Measurements from ENCODE around the gene EXT2.

EXT2 gene

GRCh38 chr11:44110231-44110679, 14.8 kb downstream of the EXT2 start:
- Histone ChIP-seq H3K27me3 (ENCODE audit: control insufficient read depth in 1 of 2, insufficient read depth in 2 of 2, low read length in 2 of 2) (no peaks in the 10 kb centered on the region), H3K4me3 (ENCODE audit: low read length in 2 of 2) (no peak overlapping the region), H3K4me1 (ENCODE audit: control insufficient read depth, insufficient read depth, low read length) (peaks cover 11% of the 10 kb centered on the region), H3K9me3 (ENCODE audit: control insufficient read depth in 2 of 2, low read length in 2 of 2) (no peaks in the 10 kb centered on the region), H3K9ac (ENCODE audit: low read length in 2 of 2) (no peak overlapping the region), H3K27ac (ENCODE audit: low read length) (no peak overlapping the region), H3K36me3 (ENCODE audit: control insufficient read depth in 2 of 2, insufficient read depth in 2 of 2, low read length in 2 of 2) (peaks cover 29 to 34% of the 10 kb centered on the region in 2 donors)

- H3K4me3 ChIP-seq (ENCODE audit: low read length in 2 of 2): no peak overlapping the region
- H3K27me3 ChIP-seq (ENCODE audit: control insufficient read depth in 1 of 2, insufficient read depth in 2 of 2, low read length in 2 of 2): no peaks in the 10 kb centered on the region
- peaks cover 11% of the 10 kb centered on the region for H3K4me1 ChIP-seq (ENCODE audit: control insufficient read depth, insufficient read depth, low read length)
- H3K27ac ChIP-seq (ENCODE audit: low read length): no peak overlapping the region
- no peak overlapping the region for H3K9ac ChIP-seq (ENCODE audit: low read length in 2 of 2)
- peaks cover 34% of the 10 kb centered on the region in 2 donors for H3K36me3 ChIP-seq (ENCODE audit: control insufficient read depth in 2 of 2, insufficient read depth in 2 of 2, low read length in 2 of 2)
- no peaks in the 10 kb centered on the region for H3K9me3 ChIP-seq (ENCODE audit: control insufficient read depth in 2 of 2, low read length in 2 of 2)
These were observed 16.8 kb downstream of the EXT2 start for GRCh38 chr11:44112091-44112821.

- Histone ChIP-seq H3K27me3 (ENCODE audit: control insufficient read depth in 1 of 2, insufficient read depth in 2 of 2, low read length in 2 of 2) (no peaks in the 10 kb centered on the region), H3K4me3 (ENCODE audit: low read length in 2 of 2) (no peak overlapping the region), H3K9me3 (ENCODE audit: control insufficient read depth in 2 of 2, low read length in 2 of 2) (no peaks in the 10 kb centered on the region), H3K36me3 (ENCODE audit: control insufficient read depth in 2 of 2, insufficient read depth in 2 of 2, low read length in 2 of 2) (peaks cover 30 to 35% of the 10 kb centered on the region in 2 donors), H3K27ac (ENCODE audit: low read length) (no peak overlapping the region), H3K9ac (ENCODE audit: low read length in 2 of 2) (no peak overlapping the region), H3K4me1 (ENCODE audit: control insufficient read depth, insufficient read depth, low read length) (peaks cover 11% of the 10 kb centered on the region)
These were observed 17.5 kb downstream of the EXT2 start for GRCh38 chr11:44113018-44113417.

- H3K27me3 ChIP-seq (ENCODE audit: control insufficient read depth in 1 of 2, insufficient read depth in 2 of 2, low read length in 2 of 2): no peaks in the 10 kb centered on the region
- H3K9ac ChIP-seq (ENCODE audit: low read length in 2 of 2): no peak overlapping the region
- H3K27ac ChIP-seq (ENCODE audit: low read length): no peak overlapping the region
- H3K9me3 ChIP-seq (ENCODE audit: control insufficient read depth in 2 of 2, low read length in 2 of 2): no peaks in the 10 kb centered on the region
- H3K4me1 ChIP-seq (ENCODE audit: control insufficient read depth, insufficient read depth, low read length): peaks cover 11% of the 10 kb centered on the region
- H3K4me3 ChIP-seq (ENCODE audit: low read length in 2 of 2): no peak overlapping the region
- peaks cover 27 to 30% of the 10 kb centered on the region in 2 donors for H3K36me3 ChIP-seq (ENCODE audit: control insufficient read depth in 2 of 2, insufficient read depth in 2 of 2, low read length in 2 of 2)
These were observed 18.1 kb downstream of the EXT2 start for GRCh38 chr11:44113572-44113971.

- H3K27ac ChIP-seq (ENCODE audit: low read length): no peak overlapping the region
- H3K9me3 ChIP-seq (ENCODE audit: control insufficient read depth in 2 of 2, low read length in 2 of 2): no peaks in the 10 kb centered on the region
- H3K27me3 ChIP-seq (ENCODE audit: control insufficient read depth in 1 of 2, insufficient read depth in 2 of 2, low read length in 2 of 2): no peaks in the 10 kb centered on the region
- H3K4me1 ChIP-seq (ENCODE audit: control insufficient read depth, insufficient read depth, low read length): peaks cover 11% of the 10 kb centered on the region
- H3K36me3 ChIP-seq (ENCODE audit: control insufficient read depth in 2 of 2, insufficient read depth in 2 of 2, low read length in 2 of 2): peaks cover 27 to 30% of the 10 kb centered on the region in 2 donors
- no peak overlapping the region for H3K4me3 ChIP-seq (ENCODE audit: low read length in 2 of 2)
- no peak overlapping the region for H3K9ac ChIP-seq (ENCODE audit: low read length in 2 of 2)
These were observed 20.9 kb downstream of the EXT2 start for GRCh38 chr11:44116234-44116830.

GRCh38 chr11:44120169-44120568, 24.7 kb downstream of the EXT2 start:
- Histone ChIP-seq H3K4me1 (ENCODE audit: control insufficient read depth, insufficient read depth, low read length) (no peaks in the 10 kb centered on the region), H3K27ac (ENCODE audit: low read length) (no peak overlapping the region), H3K9me3 (ENCODE audit: control insufficient read depth in 2 of 2, low read length in 2 of 2) (no peaks in the 10 kb centered on the region), H3K36me3 (ENCODE audit: control insufficient read depth in 2 of 2, insufficient read depth in 2 of 2, low read length in 2 of 2) (peaks cover 23 to 28% of the 10 kb centered on the region in 2 donors), H3K4me3 (ENCODE audit: low read length in 2 of 2) (no peak overlapping the region), H3K9ac (ENCODE audit: low read length in 2 of 2) (no peak overlapping the region), H3K27me3 (ENCODE audit: control insufficient read depth in 1 of 2, insufficient read depth in 2 of 2, low read length in 2 of 2) (no peaks in the 10 kb centered on the region)

GRCh38 chr11:44125598-44125997, 30.1 kb downstream of the EXT2 start:
- H3K36me3 ChIP-seq (ENCODE audit: control insufficient read depth in 2 of 2, insufficient read depth in 2 of 2, low read length in 2 of 2): peaks cover 50 to 58% of the 10 kb centered on the region in 2 donors
- H3K27ac ChIP-seq (ENCODE audit: low read length): no peak overlapping the region
- no peaks in the 10 kb centered on the region for H3K9me3 ChIP-seq (ENCODE audit: control insufficient read depth in 2 of 2, low read length in 2 of 2)

GRCh38 chr11:44126304-44126703, 30.8 kb downstream of the EXT2 start:
- no peaks in the 10 kb centered on the region for H3K27me3 ChIP-seq (ENCODE audit: control insufficient read depth in 1 of 2, insufficient read depth in 2 of 2, low read length in 2 of 2)
- H3K9ac ChIP-seq (ENCODE audit: low read length in 2 of 2): no peak overlapping the region
- no peaks in the 10 kb centered on the region for H3K9me3 ChIP-seq (ENCODE audit: control insufficient read depth in 2 of 2, low read length in 2 of 2)
- H3K27ac ChIP-seq (ENCODE audit: low read length): no peak overlapping the region
- H3K4me3 ChIP-seq (ENCODE audit: low read length in 2 of 2): no peak overlapping the region
- peaks cover 57% of the 10 kb centered on the region in 2 donors for H3K36me3 ChIP-seq (ENCODE audit: control insufficient read depth in 2 of 2, insufficient read depth in 2 of 2, low read length in 2 of 2)
- H3K4me1 ChIP-seq (ENCODE audit: control insufficient read depth, insufficient read depth, low read length): no peaks in the 10 kb centered on the region

More at GRCh38 chr11:44125598-44125997, 30.1 kb downstream of the EXT2 start:
- no peak overlapping the region for H3K4me3 ChIP-seq (ENCODE audit: low read length in 2 of 2)
- H3K27me3 ChIP-seq (ENCODE audit: control insufficient read depth in 1 of 2, insufficient read depth in 2 of 2, low read length in 2 of 2): no peaks in the 10 kb centered on the region
- H3K4me1 ChIP-seq (ENCODE audit: control insufficient read depth, insufficient read depth, low read length): no peaks in the 10 kb centered on the region
- no peak overlapping the region for H3K9ac ChIP-seq (ENCODE audit: low read length in 2 of 2)

GRCh38 chr11:44127130-44127529, 31.7 kb downstream of the EXT2 start:
- peaks cover 58 to 59% of the 10 kb centered on the region in 2 donors for H3K36me3 ChIP-seq (ENCODE audit: control insufficient read depth in 2 of 2, insufficient read depth in 2 of 2, low read length in 2 of 2)
- no peaks in the 10 kb centered on the region for H3K4me1 ChIP-seq (ENCODE audit: control insufficient read depth, insufficient read depth, low read length)
- H3K9ac ChIP-seq (ENCODE audit: low read length in 2 of 2): no peak overlapping the region

GRCh38 chr11:44128729-44129128, 33.3 kb downstream of the EXT2 start:
- no peaks in the 10 kb centered on the region for H3K27me3 ChIP-seq (ENCODE audit: control insufficient read depth in 1 of 2, insufficient read depth in 2 of 2, low read length in 2 of 2)
- no peaks in the 10 kb centered on the region for H3K9me3 ChIP-seq (ENCODE audit: control insufficient read depth in 2 of 2, low read length in 2 of 2)
- peaks cover 58 to 67% of the 10 kb centered on the region in 2 donors for H3K36me3 ChIP-seq (ENCODE audit: control insufficient read depth in 2 of 2, insufficient read depth in 2 of 2, low read length in 2 of 2)
- no peak overlapping the region for H3K4me3 ChIP-seq (ENCODE audit: low read length in 2 of 2)
- H3K4me1 ChIP-seq (ENCODE audit: control insufficient read depth, insufficient read depth, low read length): no peaks in the 10 kb centered on the region
- no peak overlapping the region for H3K27ac ChIP-seq (ENCODE audit: low read length)
- no peak overlapping the region for H3K9ac ChIP-seq (ENCODE audit: low read length in 2 of 2)

More at GRCh38 chr11:44127130-44127529, 31.7 kb downstream of the EXT2 start:
- H3K27ac ChIP-seq (ENCODE audit: low read length): no peak overlapping the region
- H3K4me3 ChIP-seq (ENCODE audit: low read length in 2 of 2): no peak overlapping the region
- no peaks in the 10 kb centered on the region for H3K9me3 ChIP-seq (ENCODE audit: control insufficient read depth in 2 of 2, low read length in 2 of 2)
- no peaks in the 10 kb centered on the region for H3K27me3 ChIP-seq (ENCODE audit: control insufficient read depth in 1 of 2, insufficient read depth in 2 of 2, low read length in 2 of 2)

GRCh38 chr11:44130751-44131150, 35.3 kb downstream of the EXT2 start:
- peaks cover 42 to 53% of the 10 kb centered on the region in 2 donors for H3K36me3 ChIP-seq (ENCODE audit: control insufficient read depth in 2 of 2, insufficient read depth in 2 of 2, low read length in 2 of 2)

More at GRCh38 chr11:44130751-44131150, 35.3 kb downstream of the EXT2 start:
- H3K27me3 ChIP-seq (ENCODE audit: control insufficient read depth in 1 of 2, insufficient read depth in 2 of 2, low read length in 2 of 2): no peaks in the 10 kb centered on the region
- H3K4me3 ChIP-seq (ENCODE audit: low read length in 2 of 2): no peak overlapping the region
- no peaks in the 10 kb centered on the region for H3K4me1 ChIP-seq (ENCODE audit: control insufficient read depth, insufficient read depth, low read length)
- no peaks in the 10 kb centered on the region for H3K9me3 ChIP-seq (ENCODE audit: control insufficient read depth in 2 of 2, low read length in 2 of 2)
- no peak overlapping the region for H3K9ac ChIP-seq (ENCODE audit: low read length in 2 of 2)
- no peak overlapping the region for H3K27ac ChIP-seq (ENCODE audit: low read length)

All from stomach smooth muscle (tissue), 2 donors.